Neutrophil (primary cell): ENCODE results near the gene SLC17A8.
"Not testable (repeated sequence)": the region's sequence is repeated elsewhere in the genome, so short reads cannot be mapped to it uniquely, and the experiment has no call there.

ENCODE experiments used
- H3K27ac ChIP-seq: fragments of 200-600 bp; sonication (generic); 2 replicates; pipeline ENCODE4 v1.5.1; 2016; ENCODE audit warnings: mild to moderate bottlenecking, moderate library complexity
- H3K27me3 ChIP-seq: fragments of 200-600 bp; sonication (generic); 2 replicates; pipeline ENCODE4 v1.6.0; 2016; ENCODE audit warnings: mild to moderate bottlenecking
- H3K36me3 ChIP-seq: fragments of 200-600 bp; sonication (generic); 2 replicates; pipeline ENCODE4 v1.5.1; 2017
- H3K4me1 ChIP-seq, 2 experiments: fragments of 200-600 bp in 1 of 2; sonication (generic) in 1 of 2; 1 replicate in 1 of 2; 2 replicates in 1 of 2; pipeline versions ENCODE4 v1.5.1 to v1.6.1; 2013 to 2016; ENCODE audit warnings: low read depth in 1 of 2, low read length in 1 of 2, mild to moderate bottlenecking in 1 of 2, moderate library complexity in 1 of 2; ENCODE audit not compliant: control insufficient read depth in 1 of 2, insufficient read depth in 1 of 2
- H3K4me3 ChIP-seq, 2 experiments: fragments of 200-600 bp in 1 of 2; sonication (generic) in 1 of 2; 1 replicate in 1 of 2; 2 replicates in 1 of 2; pipeline ENCODE4 v1.5.1; 2013 to 2016; ENCODE audit warnings: low read depth in 1 of 2, low read length in 1 of 2, mild to moderate bottlenecking in 1 of 2, moderate library complexity in 1 of 2
- H3K9me3 ChIP-seq: fragments of 200-600 bp; sonication (generic); 2 replicates; pipeline ENCODE4 v1.5.1; 2016
- CTCF ChIP-seq: fragments of 200-600 bp; sonication (generic); IDR thresholded peaks from 2 replicates; pipeline ENCODE4 v1.5.1; 2016; ENCODE audit warnings: antibody characterized with exemption

SLC17A8 gene

GRCh38 chr12:100426145-100426544 lies 69.3 kb downstream of the SLC17A8 start:
- Histone ChIP-seq H3K36me3 (no peaks in the 10 kb centered on the region), H3K4me1 (no peaks in the 10 kb centered on the region), H3K4me3 (no peak overlapping the region), H3K27ac (no peak overlapping the region), H3K27me3 (no peaks in the 10 kb centered on the region), H3K9me3 (no peaks in the 10 kb centered on the region)
- TF ChIP-seq CTCF: no peak

- no peaks in the 10 kb centered on the region for H3K9me3 ChIP-seq
- no peaks in the 10 kb centered on the region for H3K27me3 ChIP-seq
- no peak overlapping the region for H3K27ac ChIP-seq
- H3K36me3 ChIP-seq: no peaks in the 10 kb centered on the region
- no peak for TF ChIP-seq CTCF
- H3K4me3 ChIP-seq: no peak overlapping the region
- H3K4me1 ChIP-seq: no peaks in the 10 kb centered on the region
Measured at GRCh38 chr12:100427078-100427477, 70.2 kb downstream of the SLC17A8 start.

GRCh38 chr12:100430251-100430650 lies 73.4 kb downstream of the SLC17A8 start:
- H3K27ac ChIP-seq, H3K4me1 ChIP-seq, H3K4me3 ChIP-seq: not testable (repeated sequence)

GRCh38 chr12:100433701-100434100 lies 76.8 kb downstream of the SLC17A8 start:
- no peaks in the 10 kb centered on the region for H3K36me3 ChIP-seq
- no peaks in the 10 kb centered on the region for H3K9me3 ChIP-seq
- no peaks in the 10 kb centered on the region for H3K4me1 ChIP-seq
- H3K4me3 ChIP-seq: no peak overlapping the region
- H3K27me3 ChIP-seq: no peaks in the 10 kb centered on the region
- no peak for TF ChIP-seq CTCF
- no peak overlapping the region for H3K27ac ChIP-seq

More at GRCh38 chr12:100430251-100430650, 73.4 kb downstream of the SLC17A8 start:
- H3K9me3 ChIP-seq, H3K27me3 ChIP-seq, H3K36me3 ChIP-seq: not testable (repeated sequence)

- H3K27me3 ChIP-seq: no peaks in the 10 kb centered on the region
- no peak overlapping the region for H3K27ac ChIP-seq
- no peaks in the 10 kb centered on the region for H3K9me3 ChIP-seq
- no peak for TF ChIP-seq CTCF
- H3K36me3 ChIP-seq: no peaks in the 10 kb centered on the region
- no peak overlapping the region for H3K4me3 ChIP-seq
- no peaks in the 10 kb centered on the region for H3K4me1 ChIP-seq
Measured at GRCh38 chr12:100434177-100434576, 77.3 kb downstream of the SLC17A8 start.

- H3K36me3 ChIP-seq: no peaks in the 10 kb centered on the region
- H3K4me1 ChIP-seq: no peaks in the 10 kb centered on the region
- no peak for TF ChIP-seq CTCF
- no peaks in the 10 kb centered on the region for H3K9me3 ChIP-seq
- H3K27me3 ChIP-seq: no peaks in the 10 kb centered on the region
- H3K27ac ChIP-seq: no peak overlapping the region
- no peak overlapping the region for H3K4me3 ChIP-seq
Measured at GRCh38 chr12:100435957-100436356, 79.1 kb downstream of the SLC17A8 start.
